ENCODE data around the gene GALNT14.
A peak's percentile ranks its signal among the peaks of the same experiment; 100 is the strongest.

Gene GALNT14

GRCh38 chr2:30862054-30862651, 276.1 kb downstream of the GALNT14 start:
- Histone ChIP-seq H3K36me3 (ENCODE audit: control insufficient read depth in 2 of 2, insufficient read depth in 1 of 2, low read length in 2 of 2) (no peaks in the 10 kb centered on the region), H3K27ac (ENCODE audit: extremely low read depth, low read depth, low read length) (no peak overlapping the region), H3K4me1 (ENCODE audit: control insufficient read depth, insufficient read depth, low read length) (no peaks in the 10 kb centered on the region; the same call in 1 of the 2 replicates), H3K4me3 (ENCODE audit: low read depth, low read length) (no peak overlapping the region), H3K9me3 (ENCODE audit: control insufficient read depth, insufficient read depth, low read depth, low read length) (no peaks in the 10 kb centered on the region)
- ChIA-PET POLR2A (no interaction called here), CTCF (interaction anchor here (0.5 to 9.8 kb wide), 31 partner anchors 10 to 1285 kb away, joined by 3 to 96 read pairs (median 3); no protein-coding TSS in a partner anchor)
- peak; percentile 30 for TF ChIP-seq ZNF654 (tag by site-specific recombination; IDR thresholded peaks at IDR 0.05; ENCODE audit: low read depth)
- TF ChIP-seq ZNF324 (tag by site-specific recombination; IDR thresholded peaks at IDR 0.05), result no peak
- no peak for TF ChIP-seq ZNF140 (tag by site-specific recombination; IDR thresholded peaks at IDR 0.05)

DNA sequence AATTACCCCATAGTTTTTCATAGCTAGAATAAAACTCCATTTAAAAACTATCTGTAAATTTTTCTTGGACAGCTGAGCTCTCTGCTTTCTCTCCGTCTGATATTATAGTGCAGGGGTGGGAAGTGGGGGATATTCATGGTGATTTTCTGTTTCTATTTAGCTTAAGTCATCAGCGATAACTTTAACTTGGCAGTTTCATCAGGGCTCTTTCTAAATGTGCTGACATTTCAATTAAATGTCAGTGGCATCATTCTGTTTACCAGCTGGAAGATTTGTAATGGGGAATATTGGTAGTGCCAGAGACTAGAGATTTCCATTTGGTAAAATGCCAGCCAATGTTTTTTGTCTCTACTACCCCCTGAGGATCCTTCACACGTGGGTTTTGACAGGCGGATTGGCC, 277.5 kb downstream of the GALNT14 start:
- ChIA-PET CTCF (interaction anchor here (0.6 to 9.8 kb wide), 8 partner anchors 18 to 696 kb away, joined by 3 to 96 read pairs (median 6); no protein-coding TSS in a partner anchor), POLR2A (no interaction called here)
- Histone ChIP-seq H3K9me3 (ENCODE audit: control insufficient read depth, insufficient read depth, low read depth, low read length) (no peaks in the 10 kb centered on the region), H3K4me3 (ENCODE audit: low read depth, low read length) (no peak overlapping the region), H3K36me3 (ENCODE audit: control insufficient read depth in 2 of 2, insufficient read depth in 1 of 2, low read length in 2 of 2) (no peaks in the 10 kb centered on the region), H3K4me1 (ENCODE audit: control insufficient read depth, insufficient read depth, low read length) (no peaks in the 10 kb centered on the region), H3K27ac (ENCODE audit: extremely low read depth, low read depth, low read length) (no peak overlapping the region)
- TF ChIP-seq REPIN1 (tag by site-specific recombination; IDR thresholded peaks at IDR 0.05; ENCODE audit: low read depth), result no peak
- no peak for TF ChIP-seq ZNF404 (tag by site-specific recombination; IDR thresholded peaks at IDR 0.05)
- no peak for TF ChIP-seq ZSCAN30 (tag by site-specific recombination; IDR thresholded peaks at IDR 0.05)
- TF ChIP-seq ZNF664 (tag by site-specific recombination; IDR thresholded peaks at IDR 0.05), result no peak
- TF ChIP-seq KLF9 (tag by site-specific recombination; IDR thresholded peaks at IDR 0.05; ENCODE audit: low read depth), result no peak
- TF ChIP-seq KLF17 (tag by site-specific recombination; IDR thresholded peaks at IDR 0.05), result no peak
- TF ChIP-seq ZNF707 (tag by site-specific recombination; IDR thresholded peaks at IDR 0.05), result no peak
- no peak for TF ChIP-seq ZNF629 (tag by site-specific recombination; IDR thresholded peaks at IDR 0.05)
- no peak for TF ChIP-seq ZNF514 (tag by site-specific recombination; IDR thresholded peaks at IDR 0.05)
- TF ChIP-seq ZNF138 (tag by site-specific recombination; IDR thresholded peaks at IDR 0.05; ENCODE audit: borderline replicate concordance), result no peak
- TF ChIP-seq, protein P1, sequence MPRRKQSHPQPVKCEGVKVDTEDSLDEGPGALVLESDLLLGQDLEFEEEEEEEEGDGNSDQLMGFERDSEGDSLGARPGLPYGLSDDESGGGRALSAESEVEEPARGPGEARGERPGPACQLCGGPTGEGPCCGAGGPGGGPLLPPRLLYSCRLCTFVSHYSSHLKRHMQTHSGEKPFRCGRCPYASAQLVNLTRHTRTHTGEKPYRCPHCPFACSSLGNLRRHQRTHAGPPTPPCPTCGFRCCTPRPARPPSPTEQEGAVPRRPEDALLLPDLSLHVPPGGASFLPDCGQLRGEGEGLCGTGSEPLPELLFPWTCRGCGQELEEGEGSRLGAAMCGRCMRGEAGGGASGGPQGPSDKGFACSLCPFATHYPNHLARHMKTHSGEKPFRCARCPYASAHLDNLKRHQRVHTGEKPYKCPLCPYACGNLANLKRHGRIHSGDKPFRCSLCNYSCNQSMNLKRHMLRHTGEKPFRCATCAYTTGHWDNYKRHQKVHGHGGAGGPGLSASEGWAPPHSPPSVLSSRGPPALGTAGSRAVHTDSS (tag by site-specific recombination; IDR thresholded peaks at IDR 0.05), result no peak
- no peak for TF ChIP-seq ZNF391 (tag by site-specific recombination; IDR thresholded peaks at IDR 0.05; ENCODE audit: borderline replicate concordance, low read depth)
- TF ChIP-seq OVOL3 (tag by site-specific recombination; IDR thresholded peaks at IDR 0.05), result no peak
- TF ChIP-seq EGR2 (tag by site-specific recombination; IDR thresholded peaks at IDR 0.05; ENCODE audit: low read depth), result no peak
- no peak for TF ChIP-seq ZNF433 (tag by site-specific recombination; IDR thresholded peaks at IDR 0.05; ENCODE audit: low read depth)
